K562 (cell line): Measurements from ENCODE around the gene ZFR2. TPM values are rescaled to one million over a fixed set of nuclear protein-coding genes. Genes with fewer than 3 reads are reported as not detected.

Source experiments
- ATAC-seq: fragments of 200-7000 bp; cut with Tn5 transposase; 3 replicates; pipeline ENCODE4 v1.9.1; 2020; ENCODE audit warnings: moderate library complexity
- BruUV-seq: library from RNA; stranded (reverse); fragments of 400-500 nt; replicated peaks from 2 replicates; lab custom pipeline; 2021; lab: Mats Ljungman, UMichigan
- CTCF ChIA-PET: fragments of 300-600 bp; formaldehyde crosslinking; extraction: SDS; loops from one replicate; lab custom pipeline; 2021; ENCODE audit warnings: low intra/inter-chr PET ratio; lab: Yijun Ruan, JAX
- POLR2A ChIA-PET: fragments of 300-600, 350-650 bp; sonication (Branson Sonifier 250); formaldehyde crosslinking; extraction: SDS; loops from one replicate; lab custom pipeline; 2021; ENCODE audit warnings: antibody characterized with exemption, inconsistent platforms; lab: Yijun Ruan, JAX
- DNase-seq, 4 experiments: peaks; one replicate each; pipeline versions ENCODE4 v3.0.0 to v3.0.0-alpha.2; 2011 to 2018; ENCODE audit warnings: low spot score in 3 of 4, mixed read lengths in 3 of 4; ENCODE audit errors: extremely low read depth in 1 of 4
- FAIRE-seq: peaks from 2 replicates; lab custom pipeline; 2011; peaks lifted over from hg19 to GRCh38; lab: Jason Lieb, UNC
- H2AFZ ChIP-seq: 2 replicates; pipeline ENCODE4 v1.6.0; 2011; ENCODE audit warnings: low read depth, low read length, control low read depth, inconsistent platforms
- H3K27ac ChIP-seq: fragments of 200-600 bp; 3 replicates; pipeline ENCODE4 v1.8.0; 2011; ENCODE audit warnings: low read depth, mild to moderate bottlenecking, control low read depth, inconsistent platforms, low read length, moderate library complexity, mixed read lengths; ENCODE audit errors: extremely low read depth
- H3K27me3 ChIP-seq, 2 experiments: fragments of 300-600 bp in 1 of 2; 2 replicates in 1 of 2; 3 replicates in 1 of 2; pipeline versions ENCODE4 v1.6.0 to v1.8.0; 2011; ENCODE audit warnings: inconsistent platforms in 2 of 2, low read length in 2 of 2, mild to moderate bottlenecking in 1 of 2, mixed read lengths in 1 of 2, moderate library complexity in 1 of 2; ENCODE audit not compliant: control insufficient read depth in 2 of 2, insufficient read depth in 2 of 2
- H3K36me3 ChIP-seq: fragments of 300-600 bp; 3 replicates; pipeline ENCODE4 v1.8.0; 2011; ENCODE audit warnings: mild to moderate bottlenecking, low read length, inconsistent platforms; ENCODE audit not compliant: control insufficient read depth, insufficient read depth
- H3K4me1 ChIP-seq, 2 experiments: fragments of 200-600 bp in 1 of 2; replicated peaks in 1 of 2; 2 replicates in 1 of 2; 3 replicates in 1 of 2; pipeline versions ENCODE4 v1.5.1 to v1.8.0; 2011; ENCODE audit warnings: inconsistent platforms in 2 of 2, low read length in 2 of 2, mild to moderate bottlenecking in 1 of 2, mixed read lengths in 1 of 2, moderate library complexity in 1 of 2; ENCODE audit not compliant: control insufficient read depth in 2 of 2, insufficient read depth in 2 of 2
- H3K4me2 ChIP-seq: 2 replicates; pipeline ENCODE4 v1.6.1; 2011; ENCODE audit warnings: low read length, control low read depth, inconsistent platforms, mixed read lengths; ENCODE audit not compliant: insufficient read depth
- H3K4me3 ChIP-seq: fragments of 200-600 bp; sonication (generic), shearing (Covaris generic); 2 replicates; pipeline ENCODE4 v1.5.1; 2016; ENCODE audit warnings: control low read depth, inconsistent platforms
- H3K79me2 ChIP-seq: fragments of 200-600 bp; 3 replicates; pipeline ENCODE4 v1.8.0; 2011; ENCODE audit warnings: low read length, inconsistent platforms; ENCODE audit not compliant: control insufficient read depth, insufficient read depth
- H3K9ac ChIP-seq, 2 experiments: 2 replicates each; pipeline versions ENCODE4 v1.6.0 to v1.6.1; 2011; ENCODE audit warnings: low read depth in 2 of 2, low read length in 2 of 2, control low read depth in 1 of 2, inconsistent platforms in 1 of 2, mild to moderate bottlenecking in 1 of 2, mixed read lengths in 1 of 2; ENCODE audit not compliant: insufficient read depth in 1 of 2
- H3K9me1 ChIP-seq: one replicate; pipeline ENCODE4 v1.6.0; 2011; ENCODE audit warnings: inconsistent platforms, mild to moderate bottlenecking, low read length, moderate library complexity; ENCODE audit not compliant: control insufficient read depth, insufficient read depth
- H3K9me3 ChIP-seq: replicated peaks from 2 replicates; pipeline ENCODE4 v1.5.1; 2011; ENCODE audit warnings: low read depth, low read length, inconsistent platforms; ENCODE audit not compliant: control insufficient read depth, insufficient read depth
- H4K20me1 ChIP-seq: replicated peaks from 2 replicates; pipeline ENCODE4 v1.6.1; 2011; ENCODE audit warnings: low read length, inconsistent platforms, mixed read lengths; ENCODE audit not compliant: control insufficient read depth, insufficient read depth
- NFRKB ChIP-seq: fragments of 450-650 bp; IDR thresholded peaks from 2 replicates; pipeline ENCODE4 v1.6.1; 2016; ENCODE audit warnings: low read depth
- PCBP1 ChIP-seq: fragments of 200-400 bp; formaldehyde crosslinking; IDR thresholded peaks from 2 replicates; pipeline ENCODE4 v1.6.1; 2018; ENCODE audit warnings: mild to moderate bottlenecking, low read depth, low read length; ENCODE audit not compliant: poor library complexity, severe bottlenecking
- POLR2G ChIP-seq: fragments of 200-400 bp; formaldehyde crosslinking; IDR thresholded peaks from 2 replicates; pipeline ENCODE4 v1.6.1; 2017; ENCODE audit warnings: low read depth, mild to moderate bottlenecking, antibody characterized with exemption, low read length, moderate library complexity
- RAD21 ChIP-seq, 2 experiments: fragments of 250-450 bp in 1 of 2; fragments of 450-650 bp in 1 of 2; sonication (Bioruptor Pico) in 1 of 2; formaldehyde crosslinking in 1 of 2; IDR thresholded peaks in 1 of 2; conservative IDR thresholded peaks in 1 of 2; 2 replicates each; pipeline versions ENCODE4 v1.4.0 to v1.8.0; 2020 to 2022; ENCODE audit warnings: mild to moderate bottlenecking in 2 of 2, moderate library complexity in 1 of 2
- RBFOX2 ChIP-seq: fragments of 200-400 bp; formaldehyde crosslinking; IDR thresholded peaks from 2 replicates; pipeline ENCODE4 v1.6.1; 2017; ENCODE audit warnings: low read depth, mild to moderate bottlenecking, low read length, moderate library complexity
- WGBS: fragments of 100-300 bp; shearing (Covaris generic); methylation state at CpG from one replicate; pipeline ENCODE4 v1.1.6; 2016; ENCODE audit warnings: low coverage, mixed read lengths; ENCODE audit not compliant: insufficient coverage; ENCODE audit errors: missing lambda C conversion rate; 5-methylcytosine and 5-hydroxymethylcytosine counted together
- in situ Hi-C: fragments of 300-500 bp; cut with MboI; formaldehyde crosslinking; loops from 4 replicates; pipeline ENCODE4 v1.15.0; 2018; ENCODE audit warnings: inconsistent platforms, mixed read lengths
- intact Hi-C: fragments of 100-400 bp; cut with micrococcal nuclease; formaldehyde crosslinking; loops from 2 replicates; pipeline ENCODE4 v1.14.2; 2022
- polyA plus RNA-seq, 8 experiments: library from polyadenylated mRNA; depleted of rRNA in 4 of 8; stranded (reverse) in 5 of 8; unstranded in 3 of 8; fragments of >200 nt; fragmentation: Nextera tagmentation in 2 of 8; fragmentation: Illumina TruSeq in 1 of 8; extraction: Ambion mirVana in 2 of 8; extraction: Trizol in 1 of 8; gene quantifications; 2 replicates each; pipeline versions ENCODE4 v1.2.1 to v1.2.3, GENCODE V29; 2011 to 2014; ENCODE audit warnings: inconsistent platforms in 1 of 8, missing spikeins in 1 of 8
- total RNA-seq, 7 experiments: library from RNA; depleted of rRNA in 6 of 7; stranded (reverse); fragments of >200 nt in 6 of 7; fragmentation: Illumina TruSeq in 2 of 7; extraction: Trizol in 2 of 7; gene quantifications; 2 replicates each; pipeline versions ENCODE4 v1.2.1 to v1.2.3, GENCODE V29; 2011 to 2021; ENCODE audit warnings: low replicate concordance in 1 of 7

ZFR2 gene
- total and polyA plus RNA-seq, 9 of the 15 experiments (the other 6 are each of a cell fraction or from before 2014, with no cell fraction given): 0.03 to 0.59 (median 0.07) TPM; not detected in 6

DNA sequence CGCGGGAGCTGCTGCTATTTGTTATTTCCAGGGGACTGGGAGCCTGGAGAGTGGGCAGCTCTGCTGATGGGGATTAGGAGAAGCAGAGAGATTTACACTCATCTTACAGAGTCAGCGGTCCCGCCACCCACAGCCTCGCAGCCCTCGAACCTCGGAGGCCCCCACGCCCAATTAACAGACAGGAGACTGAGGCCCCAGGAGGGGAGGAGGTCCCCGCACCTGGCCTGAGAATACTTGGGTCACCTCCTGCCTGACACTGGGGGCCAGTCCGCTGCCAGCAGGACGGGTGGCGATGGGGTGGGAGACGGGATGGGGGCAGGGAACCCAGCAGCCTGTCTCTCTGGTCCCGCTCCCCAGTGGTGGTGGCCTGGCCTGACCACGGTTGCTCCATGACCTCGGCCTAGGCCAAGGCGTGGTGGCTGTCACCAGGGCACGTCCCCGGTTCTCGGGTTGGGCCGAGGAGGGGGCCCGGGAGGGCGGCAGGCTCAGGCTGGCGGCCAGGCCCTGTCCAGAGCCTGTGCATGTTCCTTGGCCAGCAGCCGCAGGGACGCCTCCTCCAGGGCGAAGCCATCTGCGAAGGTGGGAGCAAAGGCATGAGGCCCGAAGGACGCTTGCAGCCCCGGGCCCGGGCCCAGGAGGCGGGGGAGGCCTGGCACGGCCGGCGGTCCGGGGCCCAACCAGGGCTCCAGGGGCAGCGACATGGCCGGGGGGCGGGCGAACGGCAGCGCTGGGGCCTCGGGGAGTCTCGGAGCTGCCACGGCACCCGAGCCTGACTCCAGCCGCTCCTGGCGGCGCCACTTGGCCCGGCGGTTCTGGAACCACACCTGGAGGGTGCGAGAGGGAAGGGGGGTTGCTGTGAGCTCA, 98.5 kb downstream of the ZFR2 start:
- H3K9ac ChIP-seq: peak overlapping the region in 1 of 2 experiments; percentile 52; a peak in 1 of 4 replicates
- BruUV-seq: no TSS peak
- POLR2A ChIA-PET: interaction anchor here (0.6 to 5.9 kb wide), 2 partner anchors 7 to 15 kb away, joined by 3 to 48 read pairs; partner anchors contain the start of genes APBA3 and MRPL54
- TF ChIP-seq PCBP1: peak; percentile 29
- no peak for TF ChIP-seq NFRKB
- TF ChIP-seq, all 486 proteins: peak for 1
- H3K4me3 ChIP-seq: no peak overlapping the region
- no peaks in the 10 kb centered on the region for H3K27me3 ChIP-seq
- in situ Hi-C loops: no loop called here
- CTCF ChIA-PET: no interaction called here
- intact Hi-C loops: no loop called here
- no peak overlapping the region for H3K27ac ChIP-seq
- ATAC-seq (no peak), DNase-seq (no peak), FAIRE-seq (no peak)
- 83% methylated on average over 31 of the region's 53 CpGs for WGBS
- no peaks in the 10 kb centered on the region for H3K79me2 ChIP-seq
- H3K4me2 ChIP-seq: no peak overlapping the region
- H3K36me3 ChIP-seq: peaks cover 22% of the 10 kb centered on the region; the same call in 1 of the 3 replicates
- H3K9me3 ChIP-seq: no peaks in the 10 kb centered on the region
- H3K9me1 ChIP-seq: no peaks in the 10 kb centered on the region
- no peaks in the 10 kb centered on the region for H4K20me1 ChIP-seq
- no peak overlapping the region for H2AFZ ChIP-seq
- H3K4me1 ChIP-seq: peaks cover 0 to 57% of the 10 kb centered on the region in 2 experiments; a peak in 3 of 5 replicates

DNA sequence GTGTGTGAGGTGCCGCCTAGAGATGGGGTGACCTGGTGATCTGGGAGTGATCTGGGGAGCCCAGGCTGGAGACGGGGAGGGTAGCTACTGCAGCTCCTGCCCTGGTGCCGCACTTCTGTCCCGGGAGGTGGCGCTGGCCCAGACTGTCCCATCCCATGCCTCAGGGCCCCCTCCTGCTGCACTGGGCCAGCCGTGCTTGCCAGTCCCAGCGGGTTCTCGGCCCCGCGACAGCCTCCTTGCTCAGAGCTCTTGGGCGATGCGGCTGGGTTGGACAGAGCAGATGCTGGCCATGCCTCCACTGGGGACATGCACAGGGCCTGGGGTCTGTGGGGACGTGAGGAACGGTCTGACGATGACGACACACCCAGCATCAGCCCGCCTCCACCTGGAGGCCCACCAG, 99.3 kb downstream of the ZFR2 start:
- Histone ChIP-seq H3K9me1 (no peaks in the 10 kb centered on the region), H3K27ac (no peak overlapping the region), H4K20me1 (no peaks in the 10 kb centered on the region), H3K4me3 (no peak overlapping the region), H2AFZ (no peak overlapping the region), H3K36me3 (peaks cover 28% of the 10 kb centered on the region; the same call in 2 of the 3 replicates), H3K9ac (peak overlapping the region in 1 of 2 experiments; percentile 45; a peak in 1 of 4 replicates), H3K4me1 (peaks cover 0 to 49% of the 10 kb centered on the region in 2 experiments; a peak in 2 of 5 replicates), H3K79me2 (no peaks in the 10 kb centered on the region), H3K27me3 (no peaks in the 10 kb centered on the region), H3K4me2 (no peak overlapping the region), H3K9me3 (no peaks in the 10 kb centered on the region)
- ChIA-PET POLR2A (interaction anchor here (0.6 to 1.2 kb wide), 4 partner anchors 10 to 292 kb away, joined by 3 to 7 read pairs (median 4); no protein-coding TSS in a partner anchor), CTCF (no interaction called here)
- no TSS peak for BruUV-seq
- FAIRE-seq (no peak), DNase-seq (no peak), ATAC-seq (no peak)
- intact Hi-C loops: no loop called here
- 91% methylated on average over 12 of the region's 17 CpGs for WGBS
- TF ChIP-seq POLR2G (peak; percentile 43; the same call in 1 of the 2 replicates), RBFOX2 (peak; percentile 46), RAD21 (CRISPR knock-in tag; conservative IDR thresholded peaks at IDR 0.05 in 1 of 2, IDR thresholded peaks at IDR 0.05 in 1 of 2) (no peak)
- in situ Hi-C loops: no loop called here
